AG09309 (cell line): ENCODE measurements around the gene PAPOLB.

Experiments used
- DNase-seq: peaks from one replicate; pipeline ENCODE4 v3.0.0-alpha.2; 2010; ENCODE audit warnings: low read depth
- H3K4me3 ChIP-seq: 2 replicates; pipeline ENCODE4 v1.5.1; 2011; ENCODE audit warnings: mild to moderate bottlenecking, low read depth, low read length, moderate library complexity; ENCODE audit not compliant: control insufficient read depth
- CTCF ChIP-seq: IDR thresholded peaks from 2 replicates; pipeline ENCODE4 v1.5.1; 2011; ENCODE audit warnings: mild to moderate bottlenecking, low read depth, low read length, inconsistent platforms; ENCODE audit not compliant: insufficient read depth, control insufficient read depth; ENCODE audit errors: missing control alignments

Gene PAPOLB

GRCh38 chr7:4818000-4818794 is 43.6 kb downstream of the PAPOLB start:
- H3K4me3 ChIP-seq = no peak overlapping the region
- no peak for TF ChIP-seq CTCF
- no peak for DNase-seq

GRCh38 chr7:4817178-4817901 is 44.5 kb downstream of the PAPOLB start:
- no peak for TF ChIP-seq CTCF
- no peak overlapping the region for H3K4me3 ChIP-seq
- DNase-seq = no peak

- DNase-seq = no peak
- TF ChIP-seq CTCF = no peak
- no peak overlapping the region for H3K4me3 ChIP-seq
Measured at GRCh38 chr7:4816419-4817080, 45.3 kb downstream of the PAPOLB start.

GRCh38 chr7:4815609-4816418 is 46.0 kb downstream of the PAPOLB start:
- DNase-seq = no peak
- H3K4me3 ChIP-seq = no peak overlapping the region
- no peak for TF ChIP-seq CTCF

GRCh38 chr7:4815121-4815520 is 46.7 kb downstream of the PAPOLB start:
- DNase-seq = no peak
- no peak for TF ChIP-seq CTCF
- H3K4me3 ChIP-seq = no peak overlapping the region

GRCh38 chr7:4814433-4814832 is 47.4 kb downstream of the PAPOLB start:
- no peak for TF ChIP-seq CTCF
- DNase-seq = no peak
- no peak overlapping the region for H3K4me3 ChIP-seq
